Measurements from ENCODE around the gene MMP21. TPM values are rescaled to one million over a fixed set of nuclear protein-coding genes. Genes with fewer than 3 reads are reported as not detected.

The MMP21 gene
- total RNA-seq, 1 donor from 2014 or later: not detected

DNA sequence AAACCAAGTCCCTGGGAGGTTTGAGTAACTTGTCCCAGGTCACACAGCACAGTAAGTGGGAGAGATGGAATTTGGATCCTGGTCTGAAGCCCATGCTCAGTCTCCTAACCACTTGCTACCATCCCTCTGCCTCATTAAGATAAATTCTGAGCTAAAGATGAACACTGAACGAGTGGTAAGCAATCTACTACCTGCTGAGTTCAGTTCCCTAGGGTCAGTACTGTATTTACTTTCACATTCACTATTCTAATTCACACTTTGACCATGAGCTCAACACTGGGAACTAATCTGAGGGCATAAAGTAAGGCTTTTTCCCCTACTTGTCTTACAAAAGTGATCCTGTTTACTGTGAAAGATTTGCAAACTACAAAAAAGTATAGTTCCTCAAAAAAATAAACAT lies 45.1 kb upstream of the MMP21 start:
- intact Hi-C loops (cut with DNase I): no loop called here
- Histone ChIP-seq H3K27ac (no peak overlapping the region), H3K9me3 (no peaks in the 10 kb centered on the region), H3K4me3 (no peak overlapping the region), H3K4me1 (peaks cover 39% of the 10 kb centered on the region), H3K36me3 (peaks cover 0 to 3% of the 10 kb centered on the region in 2 donors), H3K27me3 (no peaks in the 10 kb centered on the region)
- TF ChIP-seq, protein P1, sequence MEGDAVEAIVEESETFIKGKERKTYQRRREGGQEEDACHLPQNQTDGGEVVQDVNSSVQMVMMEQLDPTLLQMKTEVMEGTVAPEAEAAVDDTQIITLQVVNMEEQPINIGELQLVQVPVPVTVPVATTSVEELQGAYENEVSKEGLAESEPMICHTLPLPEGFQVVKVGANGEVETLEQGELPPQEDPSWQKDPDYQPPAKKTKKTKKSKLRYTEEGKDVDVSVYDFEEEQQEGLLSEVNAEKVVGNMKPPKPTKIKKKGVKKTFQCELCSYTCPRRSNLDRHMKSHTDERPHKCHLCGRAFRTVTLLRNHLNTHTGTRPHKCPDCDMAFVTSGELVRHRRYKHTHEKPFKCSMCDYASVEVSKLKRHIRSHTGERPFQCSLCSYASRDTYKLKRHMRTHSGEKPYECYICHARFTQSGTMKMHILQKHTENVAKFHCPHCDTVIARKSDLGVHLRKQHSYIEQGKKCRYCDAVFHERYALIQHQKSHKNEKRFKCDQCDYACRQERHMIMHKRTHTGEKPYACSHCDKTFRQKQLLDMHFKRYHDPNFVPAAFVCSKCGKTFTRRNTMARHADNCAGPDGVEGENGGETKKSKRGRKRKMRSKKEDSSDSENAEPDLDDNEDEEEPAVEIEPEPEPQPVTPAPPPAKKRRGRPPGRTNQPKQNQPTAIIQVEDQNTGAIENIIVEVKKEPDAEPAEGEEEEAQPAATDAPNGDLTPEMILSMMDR (IDR thresholded peaks at IDR 0.05): no peak
- TF ChIP-seq POLR2A (IDR thresholded peaks at IDR 0.05) (no peak), POLR2AphosphoS5 (IDR thresholded peaks at IDR 0.05; ENCODE audit: insufficient read depth in 1 of 2, low read depth in 1 of 2) (no peak)
- no peak for DNase-seq (ENCODE audit: extremely low spot score in 2 of 2)

DNA sequence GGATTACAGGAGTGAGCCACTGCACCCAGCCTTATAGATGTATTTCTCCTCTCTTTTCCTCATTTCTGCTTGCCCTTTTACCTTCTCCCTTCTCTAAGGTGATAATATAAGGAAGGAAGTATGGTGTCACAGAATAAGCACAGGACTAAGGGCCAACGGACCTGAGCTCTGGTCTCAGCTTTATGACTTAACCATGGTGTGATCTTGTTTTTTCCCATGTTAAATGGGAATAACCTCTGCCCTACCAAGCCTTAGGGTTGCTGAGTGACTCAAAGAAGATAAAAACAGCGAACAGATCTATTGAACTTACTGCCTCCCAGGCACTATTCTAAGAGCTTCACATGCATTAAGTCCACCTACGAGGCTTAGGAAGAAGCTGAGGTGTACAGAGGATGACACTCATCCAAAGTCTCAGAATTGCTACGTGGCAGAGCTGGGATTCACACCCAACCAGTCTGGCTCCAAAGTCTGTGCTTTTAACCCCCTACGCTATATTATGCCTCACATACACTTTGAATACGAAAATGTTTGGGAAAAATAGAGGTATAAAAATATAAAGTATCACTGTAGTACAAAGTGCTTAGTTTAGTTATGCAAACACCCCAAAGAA lies 41.8 kb upstream of the MMP21 start:
- intact Hi-C loops (cut with DNase I): no loop called here
- TF ChIP-seq POLR2A (IDR thresholded peaks at IDR 0.05) (no peak), POLR2AphosphoS5 (IDR thresholded peaks at IDR 0.05; ENCODE audit: insufficient read depth in 1 of 2, low read depth in 1 of 2) (no peak)
- TF ChIP-seq, protein P1 (IDR thresholded peaks at IDR 0.05): no peak
- no peaks in the 10 kb centered on the region for H3K27me3 ChIP-seq
- H3K4me3 ChIP-seq: no peak overlapping the region
- H3K27ac ChIP-seq: no peak overlapping the region
- DNase-seq (ENCODE audit: extremely low spot score in 2 of 2): no peak
- H3K9me3 ChIP-seq: no peaks in the 10 kb centered on the region
- peaks cover 0 to 28% of the 10 kb centered on the region in 2 donors for H3K36me3 ChIP-seq
- H3K4me1 ChIP-seq: peaks cover 16% of the 10 kb centered on the region

GRCh38 chr10:125816548-125816947 lies 40.9 kb upstream of the MMP21 start:
- Histone ChIP-seq H3K36me3 (peaks cover 0 to 28% of the 10 kb centered on the region in 2 donors), H3K4me1 (peaks cover 8% of the 10 kb centered on the region), H3K4me3 (no peak overlapping the region), H3K9me3 (no peaks in the 10 kb centered on the region), H3K27me3 (no peaks in the 10 kb centered on the region), H3K27ac (no peak overlapping the region)
- TF ChIP-seq, protein P1 (IDR thresholded peaks at IDR 0.05): no peak
- TF ChIP-seq POLR2AphosphoS5 (IDR thresholded peaks at IDR 0.05; ENCODE audit: insufficient read depth in 1 of 2, low read depth in 1 of 2) (no peak), POLR2A (IDR thresholded peaks at IDR 0.05) (no peak)
- intact Hi-C loops (cut with DNase I): no loop called here
- DNase-seq (ENCODE audit: extremely low spot score in 2 of 2): no peak

GRCh38 chr10:125815764-125816163 lies 40.1 kb upstream of the MMP21 start:
- no peak overlapping the region for H3K27ac ChIP-seq
- H3K27me3 ChIP-seq: no peaks in the 10 kb centered on the region
- peaks cover 0 to 28% of the 10 kb centered on the region in 2 donors for H3K36me3 ChIP-seq
- no peaks in the 10 kb centered on the region for H3K9me3 ChIP-seq
- TF ChIP-seq POLR2AphosphoS5 (IDR thresholded peaks at IDR 0.05; ENCODE audit: insufficient read depth in 1 of 2, low read depth in 1 of 2): no peak
- TF ChIP-seq, protein P1 (IDR thresholded peaks at IDR 0.05): no peak
- no peak for TF ChIP-seq POLR2A (IDR thresholded peaks at IDR 0.05)
- no peak overlapping the region for H3K4me3 ChIP-seq
- no peaks in the 10 kb centered on the region for H3K4me1 ChIP-seq
- intact Hi-C loops (cut with DNase I): no loop called here
- no peak for DNase-seq (ENCODE audit: extremely low spot score in 2 of 2)

- no peak for DNase-seq (ENCODE audit: extremely low spot score in 2 of 2)
- no peaks in the 10 kb centered on the region for H3K4me1 ChIP-seq
- no peaks in the 10 kb centered on the region for H3K27me3 ChIP-seq
- H3K4me3 ChIP-seq: no peak overlapping the region
- TF ChIP-seq, protein P1 (IDR thresholded peaks at IDR 0.05): no peak
- TF ChIP-seq POLR2A (IDR thresholded peaks at IDR 0.05): no peak
- TF ChIP-seq POLR2AphosphoS5 (IDR thresholded peaks at IDR 0.05; ENCODE audit: insufficient read depth in 1 of 2, low read depth in 1 of 2): no peak
- H3K9me3 ChIP-seq: no peaks in the 10 kb centered on the region
- H3K27ac ChIP-seq: no peak overlapping the region
- H3K36me3 ChIP-seq: peaks cover 0 to 35% of the 10 kb centered on the region in 2 donors
- intact Hi-C loops (cut with DNase I): no loop called here
Measured at GRCh38 chr10:125812128-125812750, 36.6 kb upstream of the MMP21 start.
